Lung microvascular endothelial cell (primary cell): Measurements from ENCODE around the gene HDHD5. TPM values are rescaled to one million over a fixed set of nuclear protein-coding genes. Genes with fewer than 3 reads are reported as not detected.

Experiments
- total RNA-seq: library from RNA; depleted of rRNA; stranded (reverse); fragments of >200 nt; gene quantifications from 2 replicates; pipeline ENCODE4 v1.2.1, GENCODE V29; 2014

The HDHD5 gene
- total RNA-seq, 1 donor from 2014 or later = 35.5 TPM

Other genes starting within 250 kb of the HDHD5 start
- gene GAB4, start 151.1 kb downstream of the HDHD5 start, total RNA-seq = not detected in 2 replicates
- gene IL17RA, start 74.3 kb downstream of the HDHD5 start, total RNA-seq = 1.8 and 2.0 TPM in 2 replicates
- under 0.01 TPM in 2 replicates for gene TMEM121B, start 37.9 kb downstream of the HDHD5 start, total RNA-seq
- 0.87 and 6.7 TPM in 2 replicates for gene ADA2, start 60.2 kb upstream of the HDHD5 start, total RNA-seq
- under 0.01 TPM in 2 replicates for gene CECR2, start 210.2 kb upstream of the HDHD5 start, total RNA-seq